ENCODE measurements around the gene TEX101.
"Not testable (repeated sequence)": the region's sequence is repeated elsewhere in the genome, so short reads cannot be mapped to it uniquely, and the experiment has no call there.

GRCh38 chr19:43377624-43378023 lies 37.1 kb upstream of the TEX101 start:
- TF ChIP-seq EZH2 (IDR thresholded peaks at IDR 0.05); POLR2AphosphoS5 (IDR thresholded peaks at IDR 0.05; ENCODE audit: borderline replicate concordance, low read depth, low read length); FOXP2 (optimal IDR thresholded peaks at IDR 0.05; ENCODE audit: control extremely low read depth, extremely low read length, insufficient read depth): not testable (repeated sequence)

All from SK-N-MC (cell line).